Measurements from ENCODE around the gene TBCE.

TBCE gene

DNA sequence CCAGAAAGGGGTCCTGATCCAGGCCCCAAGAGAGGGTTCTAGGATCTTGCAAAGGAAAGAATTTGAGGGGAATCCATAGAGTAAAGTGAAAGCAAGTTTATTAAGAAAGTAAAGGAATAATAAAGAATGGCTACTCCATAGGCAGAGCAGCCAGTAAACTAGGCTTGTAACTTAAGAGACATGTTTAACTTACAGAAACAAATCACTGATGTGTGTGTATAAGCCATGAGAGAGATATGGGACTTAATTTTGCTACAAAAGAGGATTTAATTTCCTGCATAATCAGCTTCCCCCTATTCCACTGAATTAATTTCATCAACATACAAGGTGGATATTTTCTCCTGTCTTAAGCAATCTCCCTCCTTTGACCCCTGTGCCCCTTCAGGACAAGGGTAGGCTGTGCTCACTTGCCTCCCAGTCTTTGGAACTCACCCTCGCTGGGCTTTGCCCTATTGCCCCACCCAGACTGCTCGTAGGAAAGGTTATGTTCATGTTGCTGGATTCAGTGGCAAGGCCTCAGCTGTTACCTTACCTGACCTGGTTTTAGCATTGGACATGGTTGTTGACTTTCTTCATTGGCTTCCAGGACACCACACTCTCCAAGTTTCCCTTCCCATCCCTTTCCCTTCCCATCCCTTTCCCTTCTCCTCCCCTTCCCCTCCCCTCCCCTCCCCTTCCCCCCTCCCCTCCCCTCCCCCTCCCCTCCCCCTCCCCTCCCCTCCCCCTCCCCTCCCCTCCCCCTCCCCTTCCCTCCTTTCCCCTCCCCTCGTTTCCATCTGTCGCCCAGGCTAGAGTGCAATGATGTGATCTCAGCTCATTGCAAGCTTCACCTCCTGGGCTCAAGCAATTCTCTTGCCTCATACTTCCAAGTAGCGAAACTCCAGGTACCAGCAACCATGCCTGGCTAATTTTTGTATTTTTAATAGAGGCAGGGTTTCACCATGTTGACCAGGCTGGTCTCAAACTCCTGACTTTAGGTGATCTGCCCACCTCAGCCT, 44.6 kb downstream of the TBCE start:
- DNase-seq (ENCODE audit: low read depth): no peak

DNA sequence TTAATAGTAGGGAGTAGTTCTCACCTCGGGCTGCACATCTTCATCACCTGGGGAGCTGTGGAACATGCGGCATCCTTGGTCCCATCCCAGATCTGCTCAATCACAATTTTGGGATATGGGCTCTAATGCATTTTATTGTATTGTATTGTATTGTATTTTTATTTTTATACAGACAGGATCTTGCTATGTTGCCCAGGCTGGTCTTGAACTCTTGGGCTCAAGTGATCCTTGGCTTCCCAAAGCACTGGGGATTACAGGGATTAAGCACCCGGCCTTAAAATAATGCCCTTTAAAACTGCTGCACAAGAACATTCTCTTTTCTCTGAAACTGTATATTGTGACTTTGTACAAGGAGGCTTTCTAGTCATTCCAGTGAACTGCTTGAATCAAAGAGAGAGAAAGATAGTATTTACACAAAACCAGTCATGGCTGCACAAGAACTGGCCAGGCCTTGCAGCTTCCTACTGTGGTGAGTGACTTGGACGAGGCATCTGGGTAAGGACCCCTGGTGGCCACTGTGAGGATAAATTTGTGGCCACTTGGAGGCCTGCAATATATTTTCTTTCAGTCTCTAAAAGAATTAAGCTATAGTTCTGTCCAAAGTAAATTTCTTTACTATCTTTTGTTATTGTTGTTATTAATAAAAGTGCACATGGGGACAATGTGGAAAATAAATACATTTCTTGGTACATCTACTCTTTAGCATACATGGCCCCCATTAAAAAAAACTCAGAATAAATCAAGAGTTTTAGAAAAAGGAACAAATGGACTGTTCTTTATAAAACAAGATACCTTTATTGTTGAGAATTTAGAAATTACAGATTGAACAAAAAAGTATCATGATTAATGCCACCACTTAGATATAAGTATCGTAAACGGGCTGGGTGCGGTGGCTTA, 48.0 kb downstream of the TBCE start:
- DNase-seq (ENCODE audit: low read depth): no peak

DNA sequence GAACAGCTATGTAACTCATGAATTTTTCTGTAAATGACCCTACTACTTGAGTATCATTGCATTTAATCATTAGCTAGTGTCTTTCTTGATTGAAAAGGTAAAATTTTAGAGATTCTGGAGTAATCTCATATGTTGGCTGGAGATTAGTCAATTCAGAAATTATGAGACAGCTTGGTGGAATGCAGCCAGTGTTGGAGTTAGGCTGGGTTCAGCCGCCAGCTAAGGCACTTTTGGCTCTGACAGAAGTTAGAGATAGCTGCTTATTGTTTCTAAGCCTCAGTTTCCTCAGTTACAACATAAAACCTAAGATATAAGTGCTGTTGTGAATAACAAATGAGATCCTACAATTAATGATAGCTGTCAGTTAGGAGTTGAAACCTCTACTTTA, 49.4 kb downstream of the TBCE start:
- no peak for DNase-seq (ENCODE audit: low read depth)

DNA sequence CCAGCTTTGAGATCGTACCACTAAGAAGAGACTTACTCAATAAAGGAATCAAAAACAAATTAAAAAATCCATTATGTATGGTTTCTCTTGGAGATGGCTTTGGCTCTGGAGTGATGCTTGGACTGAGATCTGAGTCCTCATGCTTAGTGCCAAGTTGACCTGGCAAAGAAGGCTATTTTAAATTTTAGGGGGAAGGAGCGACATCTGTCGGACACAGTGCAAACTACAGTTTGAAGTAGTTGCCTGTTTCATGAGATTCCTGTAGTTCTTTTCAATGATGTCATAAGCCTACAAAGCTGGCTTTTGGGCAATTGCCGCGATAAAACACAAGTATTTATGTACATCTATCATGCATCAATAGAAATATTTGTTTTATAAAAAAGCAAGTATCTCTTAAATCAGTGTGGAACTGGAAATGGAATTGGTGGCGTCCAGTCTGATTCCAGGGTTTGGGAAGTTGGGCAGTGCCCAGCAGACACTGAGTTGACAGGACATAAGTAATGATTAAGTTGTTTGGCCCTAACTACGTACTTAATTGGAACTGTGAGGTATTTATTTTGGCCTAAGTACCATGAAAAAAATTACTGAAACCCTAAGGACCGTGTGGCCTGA, 50.0 kb downstream of the TBCE start:
- DNase-seq (ENCODE audit: low read depth): peak; percentile 80

DNA sequence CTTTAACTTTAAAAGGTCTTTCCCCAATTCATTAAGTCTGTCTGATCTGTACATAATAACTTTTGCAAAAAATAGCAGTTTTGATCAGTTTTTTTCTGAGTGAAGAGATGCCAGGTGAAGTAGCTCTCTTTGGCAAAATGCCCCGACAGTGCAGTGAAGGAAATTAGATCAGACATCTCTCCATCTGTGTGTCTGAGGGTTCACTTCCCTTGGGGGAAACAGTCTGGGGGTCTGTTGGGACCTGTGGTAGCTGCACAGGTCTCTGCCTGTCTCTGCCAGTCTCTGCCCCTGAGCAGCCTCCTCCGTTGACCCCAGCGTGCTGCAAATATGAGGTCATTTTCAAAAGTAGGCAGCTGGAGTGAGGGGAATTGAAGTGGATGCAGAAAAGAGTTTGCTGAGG, 54.5 kb downstream of the TBCE start:
- DNase-seq (ENCODE audit: low read depth): no peak

DNA sequence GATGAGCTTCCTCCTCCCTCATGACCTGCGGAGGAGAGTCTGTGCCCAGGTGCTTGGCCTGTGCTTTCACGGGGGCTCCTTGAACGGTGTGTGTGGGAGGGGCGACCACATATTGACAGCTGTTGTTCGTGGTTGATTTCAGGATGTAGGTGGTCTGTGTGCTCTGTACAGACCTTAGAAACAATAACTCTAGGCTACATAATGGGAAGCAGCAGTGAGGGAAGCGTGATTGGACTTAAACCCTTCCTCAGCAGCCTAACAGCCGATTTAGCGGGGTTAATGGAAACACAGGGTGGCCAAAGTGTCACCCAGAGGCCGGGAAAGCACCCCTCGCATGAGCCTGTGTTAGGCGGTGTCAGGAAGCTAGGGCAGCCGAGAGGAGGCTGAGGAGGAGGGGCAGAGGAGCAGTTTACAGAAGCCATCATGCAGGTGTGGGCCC, 56.0 kb downstream of the TBCE start:
- DNase-seq (ENCODE audit: low read depth): no peak

DNA sequence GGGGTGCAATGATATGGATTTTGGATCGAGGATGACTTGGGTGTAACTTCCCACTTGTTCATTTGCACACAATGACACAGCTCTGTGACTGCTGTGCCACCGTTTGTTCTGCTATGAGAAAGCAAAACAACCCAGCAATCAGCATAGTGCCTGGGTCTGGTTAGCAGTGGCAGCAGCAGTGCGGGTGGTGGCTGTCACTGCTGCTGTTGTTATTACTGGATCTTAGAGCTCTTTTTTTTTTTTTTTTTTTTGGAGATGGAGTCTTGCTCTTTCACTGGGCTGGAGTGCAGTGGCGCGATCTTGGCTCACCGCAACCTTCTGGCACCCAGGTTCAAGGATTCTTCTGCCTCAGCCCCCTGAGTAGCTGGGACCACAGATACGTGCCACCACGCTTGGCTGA, 56.9 kb downstream of the TBCE start:
- no peak for DNase-seq (ENCODE audit: low read depth)

DNA sequence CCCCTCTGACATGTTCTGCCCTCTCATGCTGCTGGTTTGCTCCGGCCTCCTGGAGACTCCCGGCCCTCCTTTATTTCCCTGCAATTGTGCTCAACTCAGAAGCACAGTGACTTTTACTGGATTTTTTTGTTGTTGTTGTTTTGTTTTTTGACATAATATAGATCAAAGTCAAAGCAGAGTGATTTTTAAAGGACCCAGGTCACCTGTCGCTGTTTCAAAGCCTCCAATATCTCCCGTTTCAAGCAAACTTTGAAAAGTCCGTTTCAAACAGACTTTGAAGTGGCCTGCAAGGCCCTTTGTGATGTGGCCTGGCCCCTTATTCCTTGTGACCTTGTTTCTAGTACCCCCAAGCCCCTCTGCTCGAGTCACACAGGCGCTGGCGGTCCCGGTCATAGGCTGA, 58.1 kb downstream of the TBCE start:
- no peak for DNase-seq (ENCODE audit: low read depth)

DNA sequence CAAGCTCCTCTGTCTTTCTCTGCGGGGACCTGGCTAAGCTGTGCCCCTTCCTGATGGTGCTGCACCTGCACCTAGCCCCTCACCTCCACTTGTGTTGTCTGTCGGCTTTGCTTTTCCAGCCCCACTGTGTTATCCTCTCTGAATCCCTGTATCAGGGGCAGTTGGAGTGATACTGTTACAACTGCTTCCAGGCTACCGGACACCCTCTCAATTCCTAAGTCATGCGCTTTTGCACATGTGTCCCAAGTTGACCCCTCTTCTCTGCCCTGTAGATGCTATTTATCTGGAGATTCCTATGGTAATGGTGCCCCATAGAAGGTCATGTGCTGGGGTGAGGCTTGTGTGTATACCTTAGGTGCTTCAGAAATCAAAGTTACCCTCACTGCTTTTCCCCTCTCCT, 58.9 kb downstream of the TBCE start:
- DNase-seq (ENCODE audit: low read depth): no peak

DNA sequence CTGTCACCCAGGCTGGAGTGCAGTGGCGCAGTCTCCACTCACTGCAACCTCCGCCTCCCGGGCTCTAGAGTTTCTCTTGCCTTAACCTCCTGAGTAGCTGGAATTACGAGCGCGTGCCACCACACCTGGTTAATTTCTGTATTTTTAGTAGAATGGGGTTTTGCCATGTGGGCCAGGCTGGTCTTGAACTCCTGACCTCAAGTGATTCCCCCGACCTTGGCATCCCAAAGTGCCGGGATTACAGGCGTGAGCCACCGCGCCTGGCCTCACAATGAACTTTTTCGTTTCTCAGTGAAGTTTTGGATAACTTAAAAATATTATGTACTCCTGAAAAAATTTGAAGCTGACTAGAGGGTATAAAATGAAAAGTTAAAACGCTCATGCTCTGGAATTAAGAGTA, 59.5 kb downstream of the TBCE start:
- no peak for DNase-seq (ENCODE audit: low read depth)

DNA sequence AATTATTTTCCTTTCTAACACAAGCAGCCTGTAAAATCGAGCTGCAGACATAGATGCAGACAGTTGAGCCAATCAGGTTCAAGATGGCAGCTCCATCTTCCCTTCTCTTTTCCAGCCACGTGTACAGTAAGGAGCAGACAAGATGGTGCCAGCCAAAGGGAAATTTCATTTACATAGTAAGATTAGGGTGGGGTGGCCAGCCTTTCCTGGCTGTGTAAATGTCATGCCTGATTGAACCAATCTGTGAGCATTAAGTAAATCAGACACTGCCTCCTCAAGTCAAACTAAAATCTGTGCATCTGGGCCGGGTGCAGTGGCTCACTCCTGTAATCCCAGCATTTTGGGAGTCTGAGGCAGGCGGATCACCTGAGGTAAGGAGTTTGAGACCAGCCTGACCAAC, 60.2 kb downstream of the TBCE start:
- no peak for DNase-seq (ENCODE audit: low read depth)

DNA sequence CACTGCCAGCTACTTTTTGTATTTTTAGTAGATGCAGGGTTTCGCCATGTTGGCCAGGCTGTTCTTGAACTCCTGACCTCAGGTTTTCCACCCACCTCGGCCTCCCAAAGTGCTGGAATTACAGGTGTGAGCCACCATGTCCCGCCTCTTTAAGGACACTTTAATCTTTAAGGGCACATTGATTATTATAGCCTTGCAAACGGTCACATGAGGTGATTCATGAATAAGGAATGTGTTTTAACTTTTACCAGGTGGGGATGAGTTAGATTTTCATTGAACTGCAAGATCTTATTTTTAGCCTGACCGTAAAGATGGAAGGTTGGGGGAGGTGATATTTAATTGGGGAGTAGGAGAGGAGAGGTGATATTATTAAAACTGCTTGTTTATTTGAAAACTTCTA, 61.9 kb downstream of the TBCE start:
- DNase-seq (ENCODE audit: low read depth): peak; percentile 35

DNA sequence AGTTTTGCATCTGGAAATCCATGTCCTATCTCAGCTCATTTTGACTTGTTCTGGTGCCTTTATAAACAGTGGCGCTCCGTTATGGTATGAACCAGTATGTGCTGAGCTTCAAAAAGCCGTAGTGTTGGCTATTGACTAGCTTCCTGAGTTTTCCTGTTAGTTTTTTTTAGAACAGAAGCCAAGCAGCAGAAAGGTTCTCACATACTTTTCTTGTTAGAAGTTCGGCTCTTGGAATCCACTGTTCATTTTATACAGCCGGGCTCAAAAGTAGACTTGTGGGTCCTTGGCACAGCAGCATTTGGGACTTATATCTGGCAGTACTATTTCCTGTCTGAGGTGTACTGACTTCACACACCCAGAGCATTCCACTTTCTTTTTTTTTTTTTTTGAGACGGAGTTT, 63.8 kb downstream of the TBCE start:
- no peak for DNase-seq (ENCODE audit: low read depth)

DNA sequence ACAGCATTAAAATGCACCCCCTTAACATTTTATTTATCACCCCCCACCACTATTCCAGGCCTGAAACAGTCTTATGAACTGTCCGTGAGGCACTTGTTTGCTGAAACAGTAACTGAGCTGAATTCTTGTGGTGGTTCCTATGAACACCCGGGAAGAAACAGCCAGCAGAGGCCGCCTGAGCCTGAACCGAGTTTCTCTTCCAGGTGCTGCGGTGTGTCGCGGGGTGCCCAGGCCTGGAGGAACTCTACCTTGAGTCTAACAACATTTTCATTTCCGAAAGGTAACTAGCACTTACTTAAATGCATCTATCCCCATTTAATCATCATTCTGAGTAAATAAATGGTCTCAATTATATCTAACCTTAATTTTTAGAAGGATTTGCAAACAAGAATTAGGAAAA, 66.8 kb downstream of the TBCE start:
- DNase-seq (ENCODE audit: low read depth): no peak

DNA sequence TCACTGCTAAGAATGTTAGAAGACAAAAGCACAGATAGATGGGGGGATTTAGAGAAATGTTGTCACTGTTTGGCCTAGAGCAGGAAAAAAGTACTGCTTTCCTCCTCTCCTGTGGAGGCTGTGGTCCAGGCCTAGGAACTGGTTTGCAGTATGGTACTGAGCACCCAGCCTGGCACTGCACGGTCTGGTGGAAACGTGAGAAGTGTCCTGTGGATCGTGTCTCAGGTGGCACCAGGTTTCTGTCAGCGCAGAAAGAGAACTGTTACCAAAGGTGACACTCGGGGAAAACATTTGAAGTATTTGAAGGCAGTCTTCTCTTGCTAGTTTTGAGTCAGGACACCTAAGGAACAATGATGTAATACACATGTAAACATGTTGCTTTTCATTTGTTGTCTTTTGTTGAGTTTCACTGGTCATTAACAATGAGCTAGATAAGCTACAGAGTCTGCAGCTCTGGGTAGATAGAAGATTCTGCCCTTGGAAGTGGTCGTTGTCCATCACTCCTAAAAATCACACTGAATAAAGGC, 74.0 kb downstream of the TBCE start:
- DNase-seq (ENCODE audit: low read depth): no peak

DNA sequence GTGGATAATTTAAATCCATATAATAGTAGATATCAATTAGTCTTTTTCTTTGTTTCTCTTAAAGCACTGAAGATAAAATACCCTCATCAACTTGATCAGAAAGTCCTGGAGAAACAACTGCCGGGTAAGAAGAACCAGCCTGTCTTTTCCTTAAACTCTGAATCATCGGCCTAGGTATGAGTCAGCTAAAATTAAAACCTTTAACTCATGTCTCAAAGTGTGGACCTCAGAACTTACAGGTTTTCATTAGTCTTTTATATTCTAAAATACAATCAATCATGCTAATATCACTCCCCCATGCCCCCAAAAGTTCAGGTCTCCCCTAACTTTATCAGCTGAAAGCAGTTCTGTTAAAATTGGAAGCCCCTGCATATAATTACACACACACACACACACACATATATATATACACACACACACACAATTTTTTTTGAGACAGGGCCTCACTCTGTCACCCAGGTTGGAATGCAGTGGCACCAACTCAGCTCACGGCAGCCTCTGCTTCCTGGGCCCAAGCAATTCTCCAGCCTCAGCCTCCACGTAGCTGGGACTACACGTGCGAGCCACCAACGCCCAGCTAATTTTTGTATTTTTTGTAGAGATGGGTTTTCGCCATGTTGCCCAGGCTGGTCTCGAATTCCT, 75.7 kb downstream of the TBCE start:
- DNase-seq (ENCODE audit: low read depth): peak; percentile 36

DNA sequence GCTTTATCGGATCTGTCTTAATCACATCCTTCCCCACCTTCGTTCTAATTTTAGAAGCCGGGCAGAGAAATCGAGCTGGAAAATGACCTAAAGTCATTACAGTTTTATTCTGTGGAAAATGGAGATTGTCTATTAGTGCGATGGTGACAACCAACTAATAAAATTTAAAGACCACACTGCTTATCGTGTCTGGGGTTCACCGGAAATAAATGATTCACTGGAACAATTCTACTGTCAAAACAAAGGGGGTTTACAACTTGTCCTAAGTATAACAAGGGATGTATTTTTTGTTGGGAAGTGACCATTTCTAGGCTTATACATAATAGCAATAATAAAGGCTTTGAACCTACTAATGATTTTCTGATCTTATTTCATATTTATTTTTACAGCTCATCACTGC, 81.4 kb downstream of the TBCE start:
- DNase-seq (ENCODE audit: low read depth): no peak

DNA sequence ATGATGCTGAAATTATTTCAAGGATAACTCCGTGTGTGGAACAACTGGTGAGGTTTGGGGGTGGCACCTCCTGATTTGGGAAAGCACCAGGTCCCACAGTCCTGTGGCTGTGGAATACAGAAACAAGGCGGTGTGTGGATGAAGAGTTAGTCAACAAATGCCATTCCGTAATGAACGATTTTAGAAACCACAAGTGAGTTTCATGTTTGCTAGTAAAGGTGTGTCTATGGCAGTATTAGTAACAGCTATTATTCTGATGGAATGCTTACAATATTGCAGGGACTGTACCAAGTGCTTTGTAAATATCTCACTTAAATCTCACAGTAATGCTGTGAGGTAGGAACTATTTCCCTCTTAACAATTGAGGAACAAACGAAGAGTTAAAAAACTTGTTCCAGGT, 83.2 kb downstream of the TBCE start:
- no peak for DNase-seq (ENCODE audit: low read depth)

DNA sequence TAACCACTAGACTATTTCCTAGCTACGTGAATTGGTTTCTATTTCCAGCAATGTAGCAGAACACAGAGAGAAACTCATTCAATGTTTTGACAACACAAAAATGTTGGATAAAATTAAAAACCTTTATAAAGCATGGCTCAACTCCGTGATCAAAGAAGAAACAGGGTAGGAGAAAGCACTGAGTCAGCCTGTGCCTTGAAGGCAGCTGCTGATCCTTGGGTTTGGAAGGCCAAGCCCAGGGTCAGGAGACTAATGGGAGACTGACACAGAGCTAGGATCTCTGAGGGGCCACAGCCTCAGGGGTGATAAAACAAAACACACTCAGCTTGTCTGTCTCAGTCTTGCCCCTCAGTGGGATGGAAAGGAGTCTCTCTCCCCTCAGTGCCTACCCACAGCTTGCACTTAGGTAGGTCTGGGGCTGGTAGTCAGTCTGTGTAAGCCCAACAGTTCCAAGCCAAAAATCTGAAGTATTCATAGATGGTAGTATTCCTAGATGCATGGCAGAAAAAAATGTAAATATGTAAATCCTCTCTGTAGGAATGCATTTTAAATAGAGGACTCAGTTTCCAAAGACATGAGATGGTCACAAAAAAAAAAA, 83.8 kb downstream of the TBCE start:
- DNase-seq (ENCODE audit: low read depth): no peak

DNA sequence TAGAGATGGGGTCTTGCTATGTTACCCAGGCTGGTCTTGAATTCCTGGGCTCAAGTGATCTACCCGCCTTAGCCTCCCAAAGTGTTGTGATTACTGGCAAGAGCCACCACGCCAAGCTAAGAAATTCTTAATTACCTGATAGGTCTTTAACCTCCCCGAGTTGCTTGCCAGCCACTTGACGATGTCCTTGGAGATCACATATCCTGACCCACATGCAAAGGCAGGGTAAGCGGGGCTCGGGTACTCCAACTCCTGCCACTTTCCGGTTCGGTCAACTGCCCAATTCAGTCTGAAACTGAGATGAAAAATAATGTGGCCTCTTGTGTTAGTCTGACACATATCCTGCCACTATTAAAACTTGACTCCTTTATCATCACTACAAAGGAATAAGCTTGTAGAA, 86.8 kb downstream of the TBCE start:
- no peak for DNase-seq (ENCODE audit: low read depth)

DNA sequence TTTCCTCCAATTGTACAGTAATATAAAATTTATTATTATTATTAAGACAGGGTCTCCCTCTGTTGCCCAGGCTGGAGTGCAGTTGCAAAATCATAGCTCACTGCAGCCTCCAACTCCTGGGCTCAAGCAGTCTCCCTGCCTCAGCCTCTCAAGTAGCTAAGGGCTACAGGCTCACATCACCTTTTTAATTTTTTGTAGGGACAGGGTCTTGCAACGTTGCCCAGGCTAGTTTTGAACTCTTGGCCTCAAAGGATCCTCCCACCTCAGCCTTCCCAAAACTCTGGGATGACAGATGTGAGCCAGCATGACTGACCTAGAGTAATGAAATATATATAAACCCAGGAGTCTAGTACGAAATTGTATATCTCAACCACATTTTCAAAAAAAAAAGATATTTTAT, 87.9 kb downstream of the TBCE start:
- DNase-seq (ENCODE audit: low read depth): no peak

Measured in HS-5 (cell line).